T-helper 22 cell (primary cell): ENCODE results near the gene CERS4.
"Not testable (repeated sequence)": the region's sequence is repeated elsewhere in the genome, so short reads cannot be mapped to it uniquely, and the experiment has no call there.

Source experiments
- DNase-seq: peaks from one replicate; pipeline ENCODE4 v3.0.0-alpha.2; 2020; ENCODE audit warnings: low read depth

CERS4 gene, protein sequence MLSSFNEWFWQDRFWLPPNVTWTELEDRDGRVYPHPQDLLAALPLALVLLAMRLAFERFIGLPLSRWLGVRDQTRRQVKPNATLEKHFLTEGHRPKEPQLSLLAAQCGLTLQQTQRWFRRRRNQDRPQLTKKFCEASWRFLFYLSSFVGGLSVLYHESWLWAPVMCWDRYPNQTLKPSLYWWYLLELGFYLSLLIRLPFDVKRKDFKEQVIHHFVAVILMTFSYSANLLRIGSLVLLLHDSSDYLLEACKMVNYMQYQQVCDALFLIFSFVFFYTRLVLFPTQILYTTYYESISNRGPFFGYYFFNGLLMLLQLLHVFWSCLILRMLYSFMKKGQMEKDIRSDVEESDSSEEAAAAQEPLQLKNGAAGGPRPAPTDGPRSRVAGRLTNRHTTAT

DNA sequence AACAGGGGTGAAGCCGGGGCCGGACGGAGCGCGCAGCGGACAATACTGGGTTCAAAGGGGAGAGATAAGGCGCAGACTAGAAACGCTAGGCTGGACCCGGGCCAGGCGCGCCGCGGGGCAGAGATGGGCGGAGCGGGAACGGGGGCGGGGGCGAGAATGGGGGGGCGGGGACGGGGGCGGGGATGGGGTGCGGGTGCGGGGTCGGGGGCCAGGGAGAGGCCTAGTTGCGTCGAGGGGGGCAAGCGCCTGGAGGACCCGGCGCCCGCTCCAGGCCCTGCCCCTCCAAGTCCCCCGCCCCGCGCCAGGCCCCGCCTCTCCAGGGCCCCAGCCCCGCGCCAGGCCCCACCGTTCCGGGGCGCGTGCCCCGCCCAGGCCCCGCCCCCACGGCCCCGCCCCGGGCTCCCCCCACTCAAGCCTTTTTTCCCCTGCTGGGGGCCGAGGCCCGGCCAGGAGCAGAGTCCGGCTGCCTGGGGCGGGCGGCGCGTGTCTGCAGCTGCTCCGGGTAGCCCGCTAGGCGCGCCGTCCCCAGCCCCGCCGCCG, at the start of gene CERS4:
Gene CERS4, plus strand, starts transcription at position 449 of the 540 bp plus-strand sequence. CDS start 41,707 bp downstream, outside the sequence.
- DNase-seq: peak; percentile 69

DNA sequence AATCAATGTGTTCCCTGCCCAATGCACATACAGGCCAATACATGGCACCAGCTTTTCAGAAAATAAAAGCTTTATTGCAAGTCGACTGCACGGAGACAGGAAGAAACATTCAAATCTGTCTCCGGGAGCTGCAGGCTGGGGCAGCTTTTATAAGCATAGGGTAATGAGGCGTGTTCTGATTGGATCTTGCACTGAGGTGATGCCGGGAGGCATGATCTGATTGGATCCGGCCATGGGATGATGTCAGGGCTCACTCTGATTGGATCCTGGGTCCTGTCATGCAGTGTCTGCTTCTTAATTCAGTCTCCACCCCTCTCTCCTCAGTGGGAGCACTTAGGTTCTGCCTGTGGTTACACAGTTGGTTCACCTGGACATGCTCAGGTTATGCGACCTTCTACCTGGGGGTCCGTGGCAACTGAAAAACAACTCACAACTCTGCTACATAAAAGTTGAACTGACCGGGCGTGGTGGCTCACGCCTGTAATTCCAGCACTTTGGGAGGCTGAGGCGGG, 48.0 kb upstream of the CERS4 start:
- DNase-seq: no peak

DNA sequence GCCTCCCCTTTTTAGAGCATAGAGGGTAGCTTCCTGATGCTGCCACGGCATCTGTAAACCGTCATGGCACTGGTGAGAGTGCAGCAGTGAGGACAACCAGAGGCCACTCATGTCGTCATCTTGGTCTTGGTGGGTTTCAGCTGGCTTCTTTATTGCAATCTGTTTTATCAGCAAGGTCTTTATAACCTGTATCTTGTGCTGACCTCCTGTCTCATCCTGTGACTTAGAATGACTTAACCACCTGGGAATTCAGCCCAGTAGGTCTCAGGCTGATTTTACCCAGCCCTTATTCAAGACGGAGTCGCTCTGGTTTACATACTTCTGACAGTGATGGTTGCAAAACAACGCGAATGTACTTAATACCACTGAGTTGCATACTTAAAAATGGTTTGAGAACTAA, 45.4 kb upstream of the CERS4 start:
- no peak for DNase-seq

DNA sequence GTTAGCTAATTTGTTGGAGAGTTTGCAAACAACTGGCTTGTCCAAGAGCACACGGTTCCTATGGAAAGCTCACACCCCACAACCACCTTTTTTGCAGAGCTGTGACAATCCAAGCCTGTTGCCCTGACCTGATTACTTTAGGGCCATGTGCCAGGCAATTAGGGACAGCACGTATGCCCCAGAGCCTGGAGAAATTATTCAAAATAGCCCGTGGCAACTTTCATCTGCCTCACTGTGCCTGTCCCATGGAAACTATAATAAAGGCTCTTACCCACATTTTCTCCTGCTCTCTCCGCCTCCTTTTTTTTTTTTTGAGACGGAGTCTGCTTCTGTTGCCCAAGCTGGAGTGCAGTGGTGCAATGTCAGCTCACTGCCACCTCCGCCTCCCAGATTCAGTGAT, 41.2 kb upstream of the CERS4 start:
- no peak for DNase-seq

DNA sequence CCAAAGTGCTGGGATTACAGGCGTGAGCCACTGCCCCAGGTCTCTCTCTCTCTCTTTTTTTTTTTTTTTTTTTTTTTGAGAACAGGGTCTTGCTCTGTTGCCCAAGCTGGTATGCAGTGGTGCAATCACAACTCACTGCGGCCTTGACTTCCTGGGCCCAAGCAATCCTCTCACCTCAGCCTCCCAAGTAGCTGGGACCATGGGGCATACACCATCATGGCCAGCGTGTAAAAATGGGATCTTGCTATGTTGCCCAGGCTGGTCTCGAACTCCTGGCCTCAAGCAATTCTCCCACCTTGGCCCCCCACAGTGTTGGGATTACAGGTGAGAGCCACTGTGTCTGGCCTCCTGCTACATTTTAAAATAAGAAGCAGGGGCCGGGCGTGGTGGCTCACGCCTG, 40.6 kb upstream of the CERS4 start:
- no peak for DNase-seq

DNA sequence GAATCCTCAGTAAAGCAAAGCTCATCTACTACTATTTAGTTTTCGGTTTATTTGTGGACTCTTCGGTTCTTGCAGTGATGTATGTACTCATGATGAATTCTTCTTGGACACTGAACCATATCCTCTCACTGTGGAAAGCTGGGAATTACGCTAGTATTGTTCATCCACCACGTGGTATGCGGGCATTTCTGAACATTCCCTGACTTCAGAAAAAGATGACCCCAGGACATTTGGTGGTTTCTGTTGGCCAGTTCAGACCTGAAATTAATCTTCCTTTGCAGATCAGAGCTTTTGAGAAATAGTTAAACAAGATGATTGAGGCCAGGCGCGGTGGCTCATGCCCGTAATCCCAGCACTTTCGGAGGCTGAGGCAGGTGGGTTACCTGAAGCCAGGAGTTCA, 34.5 kb upstream of the CERS4 start:
- DNase-seq: no peak

DNA sequence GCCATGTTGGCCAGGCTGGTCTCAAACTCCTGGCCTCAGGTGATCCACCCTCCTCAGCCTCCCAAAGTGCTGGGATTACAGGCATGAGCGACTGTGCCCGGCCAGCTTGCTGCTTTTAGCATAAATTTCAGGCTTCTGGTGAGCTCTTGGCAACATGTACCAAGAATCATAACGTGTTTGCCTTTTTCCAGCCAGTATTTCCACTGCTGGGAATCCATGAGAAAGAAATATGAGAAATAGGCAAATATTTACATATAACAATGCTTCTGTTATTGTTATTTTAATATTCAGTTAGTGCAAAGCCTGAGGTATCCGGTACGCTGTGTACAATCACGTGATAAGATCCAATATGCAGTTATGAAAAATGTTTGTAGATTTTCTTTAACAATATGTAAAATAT, 29.2 kb upstream of the CERS4 start:
- DNase-seq: no peak

DNA sequence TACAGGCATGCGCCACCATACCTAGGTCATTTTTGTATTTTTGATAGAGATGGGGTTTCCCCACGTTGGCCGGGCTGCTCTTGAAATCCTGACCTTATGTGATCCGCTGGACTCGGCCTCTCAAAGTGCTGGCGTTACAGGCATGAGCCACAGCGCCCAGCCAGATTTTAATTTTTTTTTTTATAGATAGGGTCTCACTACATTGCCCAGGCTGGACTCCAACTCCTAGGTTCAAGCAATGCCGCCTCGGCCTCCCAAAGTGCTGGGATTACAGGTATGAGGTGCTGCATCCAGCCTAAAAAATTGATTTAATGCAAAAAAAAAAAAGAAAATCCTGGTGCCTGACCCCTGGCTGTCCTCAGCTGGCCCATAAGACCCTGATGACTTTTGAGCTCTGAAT, 24.9 kb upstream of the CERS4 start:
- no peak for DNase-seq

DNA sequence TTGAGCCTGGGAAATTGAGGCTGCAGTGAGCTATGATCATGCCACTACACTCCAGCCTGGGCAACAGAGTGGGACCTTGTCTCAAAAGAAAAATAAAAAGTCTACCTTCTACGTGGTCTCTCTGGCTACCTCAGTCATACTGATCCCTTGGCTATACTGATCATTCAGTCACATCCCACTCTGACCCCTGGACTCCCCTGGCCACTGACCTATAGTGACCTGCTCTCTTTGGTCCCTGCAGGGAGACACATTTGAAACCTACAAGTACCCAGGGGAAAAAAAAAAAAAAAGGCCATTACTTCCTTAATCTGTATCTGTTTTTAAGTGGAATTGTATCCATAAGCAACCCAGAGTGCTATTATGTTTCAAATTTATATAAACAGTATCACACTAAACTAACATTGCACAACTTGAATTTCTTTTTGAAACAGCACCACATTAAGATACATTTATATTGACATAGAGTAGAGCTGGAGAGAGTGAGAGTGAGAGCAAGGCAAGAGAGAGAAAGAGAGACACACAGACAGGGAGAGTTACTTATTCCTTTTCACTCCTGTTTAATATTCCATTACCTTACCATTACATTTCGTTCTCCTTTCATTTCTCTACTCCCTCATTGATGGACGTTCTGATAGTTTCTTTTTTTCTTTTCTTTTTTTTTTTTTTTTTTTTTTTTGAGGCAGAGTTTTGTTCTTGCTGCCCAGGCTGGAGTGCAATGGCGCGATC, 23.7 kb upstream of the CERS4 start:
- DNase-seq: no peak

DNA sequence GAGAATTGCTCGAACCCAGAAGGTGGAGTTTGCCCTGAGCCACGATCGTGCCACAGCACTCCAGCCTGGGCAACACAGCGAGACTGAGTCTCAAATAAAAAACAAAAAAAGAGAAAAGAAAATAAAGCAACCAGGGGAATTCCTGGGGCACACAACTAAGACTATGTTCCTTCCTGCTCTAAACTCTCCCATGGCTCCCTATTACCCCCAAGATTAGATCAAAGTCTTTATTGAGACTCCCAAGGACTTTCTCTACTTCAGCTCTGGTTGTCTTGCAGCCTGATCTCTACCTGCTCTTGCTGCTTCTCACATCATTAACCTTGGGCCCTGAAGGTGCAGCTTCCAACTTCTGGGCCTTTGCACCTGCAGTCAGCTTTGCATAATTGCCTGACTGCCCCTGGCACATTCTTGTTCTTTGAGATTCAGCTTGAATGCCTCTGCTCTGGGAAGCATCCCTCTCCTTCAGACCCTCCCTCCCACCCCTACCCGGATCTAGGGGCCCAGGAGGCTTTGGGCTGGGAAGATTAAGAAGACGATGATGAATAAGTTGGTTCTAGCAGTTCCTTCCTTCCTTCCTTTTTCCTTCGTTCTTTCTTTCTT, 16.8 kb upstream of the CERS4 start:
- DNase-seq: no peak

DNA sequence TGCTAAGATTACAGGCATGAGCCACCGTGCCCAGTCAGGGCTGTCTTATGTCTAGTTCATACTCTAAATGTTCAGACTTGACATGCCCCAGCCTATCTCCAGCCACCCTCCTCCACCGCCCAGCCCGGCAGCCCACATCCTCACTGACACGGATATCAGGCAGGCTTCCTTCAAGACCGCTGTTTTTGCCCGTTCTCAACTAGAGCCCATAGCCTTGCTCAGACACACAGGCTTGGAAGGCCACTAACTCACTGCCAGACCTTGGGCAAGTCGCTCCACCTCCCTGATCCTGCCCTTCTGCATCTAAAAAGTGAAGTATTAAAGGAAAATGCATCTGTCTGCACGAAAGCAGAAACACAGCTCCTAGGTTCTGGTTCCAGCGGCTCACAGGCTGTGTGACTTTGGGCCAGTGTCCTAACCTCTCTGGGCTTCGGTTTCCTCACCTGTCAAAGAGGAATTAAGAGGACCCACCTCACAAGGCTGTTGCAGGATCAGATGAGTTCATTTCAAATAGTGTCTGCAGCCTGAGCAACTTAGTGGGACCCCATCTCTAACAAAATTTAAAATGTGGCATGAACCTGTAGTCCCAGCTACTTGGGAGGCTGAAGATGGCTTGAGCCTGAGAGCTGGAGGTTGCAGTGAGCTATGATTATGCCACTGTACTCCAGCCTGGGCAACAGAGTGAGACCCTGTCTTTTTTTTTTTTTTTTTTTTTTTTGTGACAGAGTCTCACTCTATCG, 14.5 kb upstream of the CERS4 start:
- DNase-seq: peak; percentile 23

DNA sequence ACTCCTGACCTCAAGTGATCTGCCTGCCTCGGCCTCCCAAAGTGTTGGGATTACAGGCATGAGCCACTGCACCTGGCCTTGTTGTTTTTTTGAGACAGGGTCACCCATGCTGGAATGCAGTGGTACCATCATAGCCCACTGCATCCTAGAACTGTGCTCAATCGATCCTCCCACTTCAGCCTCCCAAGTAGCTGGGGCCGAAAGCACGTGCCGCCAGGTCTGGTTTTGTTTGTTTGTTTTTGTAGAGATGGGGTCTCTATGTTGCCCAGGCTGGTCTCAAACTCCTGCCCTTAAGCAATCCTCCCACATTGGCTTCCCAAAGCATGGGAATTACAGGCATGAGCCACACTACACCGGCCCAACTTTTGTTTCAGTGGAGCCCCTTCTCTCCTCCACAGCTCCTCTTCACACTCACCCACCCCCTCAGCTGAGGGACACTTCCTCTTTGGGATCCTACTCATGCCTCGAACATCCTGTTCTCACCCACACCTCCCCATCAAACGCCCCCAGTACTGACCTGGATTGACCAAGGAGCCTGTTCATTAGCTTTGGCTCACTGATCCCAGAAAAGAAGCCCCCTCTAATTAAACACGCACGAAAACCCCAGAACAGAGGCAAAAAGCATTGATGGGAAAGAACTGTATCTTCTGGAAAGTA, 12.8 kb upstream of the CERS4 start:
- DNase-seq: no peak

DNA sequence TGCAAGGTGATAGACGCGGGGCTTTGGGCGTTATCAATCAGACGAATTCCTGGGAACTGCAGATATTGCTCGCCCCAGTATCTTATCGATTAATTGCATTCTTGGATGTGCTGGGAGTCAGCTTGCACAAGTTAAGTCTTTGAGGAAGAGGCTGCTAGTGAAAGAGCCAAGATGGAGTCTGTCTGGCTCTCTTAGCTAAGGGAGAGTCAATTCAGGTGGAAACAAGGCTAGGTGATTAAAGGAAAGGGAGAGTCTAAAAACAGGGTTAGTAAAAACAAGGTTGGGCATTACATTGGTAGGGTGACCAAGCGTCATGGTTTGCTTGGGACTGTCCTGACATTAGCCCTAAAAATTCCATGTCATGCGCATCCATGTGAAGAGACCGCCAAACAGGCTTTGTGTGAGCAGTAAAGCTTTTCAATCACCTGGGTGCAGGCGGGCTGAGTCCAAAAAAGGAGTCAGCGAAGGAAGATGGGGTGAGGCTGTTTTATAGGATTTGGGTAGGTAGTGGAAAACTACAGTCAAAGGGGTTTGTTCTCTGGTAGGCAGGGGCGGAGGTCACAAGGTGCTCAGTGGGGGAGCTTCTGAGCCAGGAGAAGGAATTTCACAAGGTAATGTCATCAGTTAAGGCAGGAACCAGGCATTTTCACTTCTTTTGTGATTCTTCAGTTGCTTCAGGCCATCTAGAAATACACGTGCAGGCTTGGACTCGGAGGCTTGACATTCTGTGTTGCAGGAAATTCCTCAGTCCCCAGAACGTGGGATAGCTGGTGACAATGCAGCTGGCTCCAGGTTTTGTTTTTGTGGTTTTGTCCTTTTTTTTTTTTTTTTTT, 5.7 kb upstream of the CERS4 start:
- not testable (repeated sequence) for DNase-seq

DNA sequence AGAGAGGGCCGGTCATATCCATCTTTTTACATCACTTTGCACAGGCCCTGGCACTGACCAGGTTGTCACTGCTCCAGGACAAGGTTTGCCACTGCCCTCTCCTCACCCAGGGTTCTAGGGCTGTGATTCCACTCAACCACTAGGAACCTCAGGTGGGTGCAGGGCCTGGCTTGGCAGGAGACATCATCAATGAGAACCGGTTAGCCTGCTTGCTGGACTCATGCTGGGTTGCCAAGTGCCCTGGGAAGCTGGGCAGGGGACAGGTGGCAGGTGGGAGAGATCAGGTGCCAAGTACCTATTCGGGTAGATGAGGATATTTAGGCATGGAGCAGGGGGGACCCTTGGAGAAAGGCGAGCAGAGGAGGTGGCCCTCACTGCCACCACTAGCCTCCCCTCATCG, 4.2 kb upstream of the CERS4 start:
- DNase-seq: no peak

DNA sequence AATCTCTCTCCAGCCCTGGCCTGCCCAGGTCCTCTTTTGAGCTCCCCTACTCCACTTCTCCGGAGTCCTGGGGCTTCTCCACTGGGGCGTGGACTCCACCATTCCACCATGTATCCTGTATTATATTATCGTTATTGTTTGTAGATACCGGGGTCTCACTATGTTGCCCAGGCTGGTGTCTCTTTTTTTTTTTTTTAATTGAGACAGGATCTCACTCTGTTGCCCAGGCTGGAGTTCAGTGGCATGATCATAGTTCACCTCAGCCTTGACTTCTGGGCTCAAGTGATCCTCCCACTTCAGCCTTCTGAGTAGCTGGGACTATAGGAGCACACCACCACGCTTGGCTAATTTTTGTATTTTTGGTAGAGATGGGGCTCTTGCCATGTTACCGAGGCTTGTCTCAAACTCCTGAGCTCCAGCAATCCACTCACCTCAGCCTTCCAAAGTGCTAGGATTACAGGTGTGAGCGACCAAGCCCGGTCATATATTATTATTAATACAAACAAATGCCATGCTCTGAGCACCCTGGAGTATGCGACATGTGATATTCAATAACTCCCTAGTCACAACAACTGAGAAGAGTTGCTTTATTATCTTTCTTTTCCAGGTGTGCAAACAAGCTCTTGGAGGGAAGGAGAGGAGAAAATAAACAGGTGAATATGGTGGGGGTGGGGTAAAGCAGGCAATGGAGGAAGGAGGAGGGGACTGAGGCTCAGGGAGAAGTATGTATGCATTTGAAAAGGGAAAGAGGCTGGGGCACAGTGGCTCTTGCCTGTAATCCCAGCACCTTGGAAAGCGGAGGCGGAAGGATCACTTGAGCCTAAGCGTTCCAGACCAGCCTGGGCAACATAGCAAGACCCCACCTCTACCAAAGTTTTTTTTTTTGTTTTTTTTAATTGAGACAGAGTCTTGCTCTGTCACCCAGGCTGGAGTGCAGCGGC, 2.8 kb upstream of the CERS4 start:
- no peak for DNase-seq

DNA sequence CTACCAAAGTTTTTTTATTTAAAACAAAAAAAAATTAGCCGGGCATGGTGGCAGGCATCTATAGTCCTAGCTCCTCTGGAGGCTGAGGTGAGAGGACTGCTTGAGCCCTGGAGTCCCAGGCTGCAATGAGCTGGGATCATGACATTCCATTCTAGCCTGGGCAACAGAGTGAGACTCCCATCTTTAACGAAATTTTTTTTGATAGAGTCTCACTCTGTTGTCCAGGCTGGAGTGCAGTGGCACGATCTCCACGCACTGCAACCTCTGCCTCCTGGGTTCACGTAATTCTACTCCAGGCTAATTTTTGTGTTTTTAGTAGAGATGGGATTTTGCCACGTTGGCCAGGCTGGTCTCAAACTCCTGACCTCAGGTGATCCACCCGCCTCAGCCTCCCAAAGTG, 1.8 kb upstream of the CERS4 start:
- not testable (repeated sequence) for DNase-seq

DNA sequence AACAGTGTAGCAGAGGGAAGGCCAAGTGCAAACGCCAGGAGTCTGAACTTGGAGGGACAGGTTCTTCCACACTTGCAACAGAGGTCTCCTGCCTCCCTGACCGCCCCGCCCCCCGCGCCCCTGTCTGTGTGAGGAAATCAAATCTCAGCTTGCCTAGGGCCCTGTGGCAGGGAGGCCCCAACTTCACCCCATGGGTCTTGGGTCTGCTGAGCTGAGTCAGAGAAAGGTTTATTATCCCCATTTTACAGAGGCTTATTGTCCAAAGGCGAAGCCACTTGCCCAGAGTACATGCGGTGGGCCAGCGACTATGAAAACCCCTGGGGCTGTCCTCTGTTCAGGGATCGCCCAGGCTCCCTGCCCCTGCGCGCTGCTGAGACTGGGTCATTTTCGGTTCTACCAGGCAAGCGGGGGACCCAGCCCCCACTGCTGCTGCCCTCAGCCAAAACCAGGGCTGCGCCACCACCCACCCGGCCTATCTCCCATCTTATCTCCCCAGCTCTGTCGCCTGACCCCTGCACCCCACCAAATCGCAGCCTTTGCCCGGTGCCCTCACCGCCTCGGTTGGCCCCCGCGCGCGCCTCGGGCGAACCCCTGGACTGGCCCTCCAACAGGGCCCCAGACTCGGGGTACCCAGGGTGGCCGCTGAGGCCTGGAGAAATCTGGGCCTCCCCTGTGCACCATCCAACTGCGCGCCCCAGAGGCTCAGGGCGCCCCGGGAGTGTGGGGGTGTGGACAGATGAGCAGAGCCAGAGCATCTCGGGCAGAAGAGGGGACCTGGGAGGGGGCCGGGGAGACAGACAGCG, 850 bp upstream of the CERS4 start:
- no peak for DNase-seq
